ENCODE data around the gene TSPO2. TPM values are rescaled to one million over a fixed set of nuclear protein-coding genes. Genes with fewer than 3 reads are reported as not detected.
A peak's percentile ranks its signal among the peaks of the same experiment; 100 is the strongest.

Gene TSPO2
- total and polyA plus RNA-seq, 2 donors (not counting 3 experiments of a cell fraction or from before 2014, with no cell fraction given), result not detected

- no peak overlapping the region for H3K4me2 ChIP-seq (ENCODE audit: insufficient read depth, low read length)
- H3K9me1 ChIP-seq (replicated peaks; ENCODE audit: control insufficient read depth, extremely low read depth, insufficient read depth, low read length), result no peaks in the 10 kb centered on the region
- no peak overlapping the region for H3K9ac ChIP-seq (replicated peaks; ENCODE audit: extremely low read depth, insufficient read depth, low read length)
- no peaks in the 10 kb centered on the region for H3K36me3 ChIP-seq (ENCODE audit: control insufficient read depth in 2 of 2, extremely low read depth in 1 of 2, insufficient read depth in 2 of 2, low read length in 2 of 2)
- POLR2A ChIA-PET, result no interaction called here
- DNase-seq (ENCODE audit: low read depth, low spot score) (peak; percentile 44), FAIRE-seq (peak; percentile 35)
- CTCF ChIA-PET, result interaction anchor here (2.1 to 4.2 kb wide), 2 partner anchors 28 to 87 kb away, joined by 4 to 31 read pairs; no protein-coding TSS in a partner anchor
- H3K79me2 ChIP-seq (ENCODE audit: control insufficient read depth, insufficient read depth, low read length), result no peaks in the 10 kb centered on the region
- peaks cover 24% of the 10 kb centered on the region for H3K4me1 ChIP-seq (ENCODE audit: control insufficient read depth, extremely low read depth, insufficient read depth, low read length)
- peak; percentile 34 to 55 for TF ChIP-seq CTCF (IDR thresholded peaks at IDR 0.05; ENCODE audit: extremely low read depth in 1 of 2, insufficient read depth in 1 of 2, low read depth in 1 of 2, low read length in 2 of 2)
- TF ChIP-seq, protein P1, sequence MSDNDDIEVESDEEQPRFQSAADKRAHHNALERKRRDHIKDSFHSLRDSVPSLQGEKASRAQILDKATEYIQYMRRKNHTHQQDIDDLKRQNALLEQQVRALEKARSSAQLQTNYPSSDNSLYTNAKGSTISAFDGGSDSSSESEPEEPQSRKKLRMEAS (IDR thresholded peaks at IDR 0.05; ENCODE audit: insufficient read depth, insufficient read length), result no peak
- peaks cover 0 to 5% of the 10 kb centered on the region in 2 experiments for H3K27me3 ChIP-seq (ENCODE audit: control insufficient read depth in 2 of 2, insufficient read depth in 2 of 2, low read length in 2 of 2)
- no peak overlapping the region for H3K27ac ChIP-seq (ENCODE audit: insufficient read depth, low read depth, low read length)
- intact Hi-C loops (cut with micrococcal nuclease), result loop anchor here (5.0 to 10.0 kb wide), 3 partner anchors 37 to 1572 kb away; no protein-coding TSS in a partner anchor
- H3K9me3 ChIP-seq (replicated peaks; ENCODE audit: control insufficient read depth, insufficient read depth, low read length), result no peaks in the 10 kb centered on the region
- no peak overlapping the region for H3K4me3 ChIP-seq (replicated peaks in 1 of 3; ENCODE audit: insufficient read depth in 1 of 3, low read depth in 1 of 3, low read length in 3 of 3)
- no peak overlapping the region for H2AFZ ChIP-seq (ENCODE audit: low read depth, low read length)
- H4K20me1 ChIP-seq (replicated peaks; ENCODE audit: control insufficient read depth, extremely low read depth, insufficient read depth, low read length), result no peaks in the 10 kb centered on the region
- BruUV-seq (replicated peaks), result no TSS peak
- dilution Hi-C loops (cut with MboI; ENCODE audit: extremely low pct_ligation_motif_present, low sequenced_read_pairs), result no loop called here
Measured at GRCh38 chr6:40999569-40999968, 42.7 kb upstream of the TSPO2 start.

GRCh38 chr6:41000248-41000647, 42.0 kb upstream of the TSPO2 start:
- H3K4me1 ChIP-seq (ENCODE audit: control insufficient read depth, extremely low read depth, insufficient read depth, low read length), result peaks cover 24% of the 10 kb centered on the region
- POLR2A ChIA-PET, result no interaction called here
- H2AFZ ChIP-seq (ENCODE audit: low read depth, low read length), result no peak overlapping the region
- no TSS peak for BruUV-seq (replicated peaks)
- H3K79me2 ChIP-seq (ENCODE audit: control insufficient read depth, insufficient read depth, low read length), result no peaks in the 10 kb centered on the region
- no peak for DNase-seq (ENCODE audit: low read depth, low spot score)
- H4K20me1 ChIP-seq (replicated peaks; ENCODE audit: control insufficient read depth, extremely low read depth, insufficient read depth, low read length), result no peaks in the 10 kb centered on the region
- H3K36me3 ChIP-seq (ENCODE audit: control insufficient read depth in 2 of 2, extremely low read depth in 1 of 2, insufficient read depth in 2 of 2, low read length in 2 of 2), result no peaks in the 10 kb centered on the region
- H3K4me2 ChIP-seq (ENCODE audit: insufficient read depth, low read length), result no peak overlapping the region
- peaks cover 2 to 5% of the 10 kb centered on the region in 2 experiments for H3K27me3 ChIP-seq (ENCODE audit: control insufficient read depth in 2 of 2, insufficient read depth in 2 of 2, low read length in 2 of 2)
- CTCF ChIA-PET, result interaction anchor here (2.1 kb wide), 1 partner anchor 88 kb away, joined by 4 read pairs; no protein-coding TSS in a partner anchor
- no peak overlapping the region for H3K9ac ChIP-seq (replicated peaks; ENCODE audit: extremely low read depth, insufficient read depth, low read length)
- no peak overlapping the region for H3K4me3 ChIP-seq (replicated peaks in 1 of 3; ENCODE audit: insufficient read depth in 1 of 3, low read depth in 1 of 3, low read length in 3 of 3)
- TF ChIP-seq GATA2 (IDR thresholded peaks at IDR 0.05; ENCODE audit: insufficient read depth, insufficient read length, low read depth, low read length), result no peak
- no peak for TF ChIP-seq MYC (IDR thresholded peaks at IDR 0.05; ENCODE audit: low read depth, low read length)
- no peak for TF ChIP-seq FOS (IDR thresholded peaks at IDR 0.05; ENCODE audit: borderline replicate concordance, insufficient read depth, low read length)
- no peak for TF ChIP-seq CTCF (IDR thresholded peaks at IDR 0.05; ENCODE audit: extremely low read depth in 1 of 2, insufficient read depth in 1 of 2, low read depth in 1 of 2, low read length in 2 of 2)
- TF ChIP-seq, protein P1 (IDR thresholded peaks at IDR 0.05; ENCODE audit: insufficient read depth, insufficient read length), result no peak
- no peak for TF ChIP-seq JUN (IDR thresholded peaks at IDR 0.05; ENCODE audit: borderline replicate concordance, insufficient read depth, insufficient read length, low read depth)
- TF ChIP-seq POLR2A (IDR thresholded peaks at IDR 0.05; ENCODE audit: low read depth, low read length), result no peak
- no peak for TF ChIP-seq EZH2 (IDR thresholded peaks at IDR 0.05; ENCODE audit: borderline replicate concordance, low read depth, low read length, severe bottlenecking)
- TF ChIP-seq POLR2AphosphoS5 (IDR thresholded peaks at IDR 0.05; ENCODE audit: insufficient read depth, low read depth, low read length), result no peak
- no peaks in the 10 kb centered on the region for H3K9me3 ChIP-seq (replicated peaks; ENCODE audit: control insufficient read depth, insufficient read depth, low read length)
- no peak overlapping the region for H3K27ac ChIP-seq (ENCODE audit: insufficient read depth, low read depth, low read length)
- FAIRE-seq, result no peak
- intact Hi-C loops (cut with micrococcal nuclease) (no loop called here), dilution Hi-C loops (cut with MboI; ENCODE audit: extremely low pct_ligation_motif_present, low sequenced_read_pairs) (no loop called here)
- H3K9me1 ChIP-seq (replicated peaks; ENCODE audit: control insufficient read depth, extremely low read depth, insufficient read depth, low read length), result no peaks in the 10 kb centered on the region
